D721Med (cell line): ENCODE data around the gene COG4.
A peak's percentile ranks its signal among the peaks of the same experiment; 100 is the strongest.

Experiments used
- DNase-seq: peaks from one replicate; pipeline ENCODE4 v3.0.0; 2011; ENCODE audit warnings: low spot score; ENCODE audit not compliant: insufficient read length
- FAIRE-seq: peaks from 2 replicates; lab custom pipeline; 2011; peaks lifted over from hg19 to GRCh38; lab: Jason Lieb, UNC
- TF ChIP-seq, protein P1 (sequence below): IDR thresholded peaks from 2 replicates; pipeline ENCODE4 v1.5.1; 2012; ENCODE audit warnings: mild to moderate bottlenecking, control low read depth; ENCODE audit not compliant: insufficient read depth; ENCODE audit errors: missing control alignments

COG4 gene

DNA sequence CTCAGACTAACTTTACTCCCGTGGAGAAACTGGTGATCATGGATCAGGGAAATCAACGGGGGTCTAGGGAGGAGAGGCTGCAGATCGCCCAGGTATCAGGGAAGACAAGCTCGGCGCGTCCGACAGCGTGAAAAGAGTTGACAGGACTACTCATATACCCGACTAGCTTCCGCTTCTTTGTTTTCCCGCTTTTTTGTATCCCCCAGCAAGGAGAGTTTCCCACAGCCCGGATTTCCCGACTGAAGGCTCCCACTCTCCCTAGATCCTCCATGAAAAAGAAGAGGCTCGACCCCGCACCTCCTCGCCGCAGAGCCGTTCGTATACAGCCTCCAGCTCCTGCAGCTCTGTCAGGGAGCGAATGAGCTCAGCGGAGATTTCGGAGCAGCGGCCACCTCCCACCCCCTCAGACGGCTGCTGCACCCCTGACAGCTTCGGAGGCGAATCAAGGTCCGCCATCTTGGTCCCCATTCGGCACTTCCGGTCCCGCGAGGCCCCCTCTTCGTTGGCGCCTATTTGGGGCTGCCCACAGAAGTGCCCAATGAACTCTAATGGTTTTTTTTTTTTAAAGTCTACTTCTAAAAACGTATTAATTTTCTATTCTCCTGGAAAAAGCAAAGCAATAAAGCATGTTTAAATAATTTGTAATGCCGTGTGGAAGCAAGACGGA lies at the start of gene COG4:
COG4 (minus strand) TSS at position 479 of the 667 bp plus-strand sequence; CDS start at position 468, 11 bp downstream.
- no peak for FAIRE-seq
- peak; percentile 39 for DNase-seq
- TF ChIP-seq, protein P1, sequence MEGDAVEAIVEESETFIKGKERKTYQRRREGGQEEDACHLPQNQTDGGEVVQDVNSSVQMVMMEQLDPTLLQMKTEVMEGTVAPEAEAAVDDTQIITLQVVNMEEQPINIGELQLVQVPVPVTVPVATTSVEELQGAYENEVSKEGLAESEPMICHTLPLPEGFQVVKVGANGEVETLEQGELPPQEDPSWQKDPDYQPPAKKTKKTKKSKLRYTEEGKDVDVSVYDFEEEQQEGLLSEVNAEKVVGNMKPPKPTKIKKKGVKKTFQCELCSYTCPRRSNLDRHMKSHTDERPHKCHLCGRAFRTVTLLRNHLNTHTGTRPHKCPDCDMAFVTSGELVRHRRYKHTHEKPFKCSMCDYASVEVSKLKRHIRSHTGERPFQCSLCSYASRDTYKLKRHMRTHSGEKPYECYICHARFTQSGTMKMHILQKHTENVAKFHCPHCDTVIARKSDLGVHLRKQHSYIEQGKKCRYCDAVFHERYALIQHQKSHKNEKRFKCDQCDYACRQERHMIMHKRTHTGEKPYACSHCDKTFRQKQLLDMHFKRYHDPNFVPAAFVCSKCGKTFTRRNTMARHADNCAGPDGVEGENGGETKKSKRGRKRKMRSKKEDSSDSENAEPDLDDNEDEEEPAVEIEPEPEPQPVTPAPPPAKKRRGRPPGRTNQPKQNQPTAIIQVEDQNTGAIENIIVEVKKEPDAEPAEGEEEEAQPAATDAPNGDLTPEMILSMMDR, result no peak

DNA sequence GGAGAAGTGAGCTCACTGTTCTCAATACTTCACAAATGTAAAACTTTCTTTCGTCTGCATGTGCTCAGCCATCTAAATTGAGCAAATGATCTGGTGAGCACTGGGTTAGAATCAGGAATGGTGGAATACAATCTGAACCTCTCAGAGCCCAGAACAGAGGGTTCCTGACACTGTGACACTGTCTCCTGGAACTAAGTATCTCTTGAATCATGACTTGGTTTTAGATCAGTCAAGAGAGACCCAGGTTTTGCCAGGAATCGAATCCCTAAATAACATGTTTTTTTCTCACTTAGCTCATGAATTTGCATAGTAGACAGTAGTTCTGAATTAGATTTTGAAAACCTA lies 49.5 kb upstream of the COG4 start:
- FAIRE-seq, result no peak
- TF ChIP-seq, protein P1, result no peak
- no peak for DNase-seq

DNA sequence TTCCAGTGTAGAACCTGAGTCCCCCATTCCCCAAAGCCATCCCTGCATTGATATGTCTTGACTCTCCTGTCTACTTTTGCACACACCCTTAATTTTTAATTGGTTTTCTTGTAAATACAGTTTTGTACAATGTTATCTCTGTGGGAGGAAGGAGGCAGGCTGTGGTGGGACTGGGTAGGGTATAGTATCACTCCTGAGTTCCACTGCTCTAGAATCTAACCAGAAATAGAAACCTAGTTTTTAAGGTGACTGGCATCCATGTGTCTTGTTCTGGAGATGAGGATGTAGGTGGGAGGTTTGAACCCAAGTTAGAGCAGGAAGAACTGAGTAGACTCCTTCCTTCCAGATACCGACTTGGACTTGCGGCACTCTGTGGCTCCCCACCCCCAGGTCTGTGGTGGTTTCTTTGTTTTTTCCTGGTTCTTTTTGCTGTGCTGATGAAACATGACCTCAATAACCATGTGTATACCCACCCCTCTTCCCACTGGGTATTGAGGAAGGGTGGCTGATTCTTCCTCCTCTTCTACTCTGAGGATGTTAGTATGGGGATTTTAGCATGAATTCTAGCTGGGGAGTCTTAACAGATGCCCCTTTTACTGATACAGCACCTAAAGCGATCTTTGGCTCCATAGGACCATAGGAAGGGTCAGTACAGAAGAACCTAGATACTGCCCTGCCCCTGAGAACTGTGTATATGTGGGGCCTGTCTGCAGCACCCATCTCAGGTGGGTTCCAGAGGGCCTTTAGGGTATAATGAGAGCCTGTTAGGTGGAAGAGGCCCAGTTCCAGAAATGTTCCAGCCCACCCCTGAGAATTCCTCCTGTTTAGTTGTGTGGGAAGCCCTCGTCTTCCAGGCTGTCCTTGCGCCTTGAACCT lies 48.9 kb upstream of the COG4 start:
- no peak for FAIRE-seq
- TF ChIP-seq, protein P1, result no peak
- no peak for DNase-seq

DNA sequence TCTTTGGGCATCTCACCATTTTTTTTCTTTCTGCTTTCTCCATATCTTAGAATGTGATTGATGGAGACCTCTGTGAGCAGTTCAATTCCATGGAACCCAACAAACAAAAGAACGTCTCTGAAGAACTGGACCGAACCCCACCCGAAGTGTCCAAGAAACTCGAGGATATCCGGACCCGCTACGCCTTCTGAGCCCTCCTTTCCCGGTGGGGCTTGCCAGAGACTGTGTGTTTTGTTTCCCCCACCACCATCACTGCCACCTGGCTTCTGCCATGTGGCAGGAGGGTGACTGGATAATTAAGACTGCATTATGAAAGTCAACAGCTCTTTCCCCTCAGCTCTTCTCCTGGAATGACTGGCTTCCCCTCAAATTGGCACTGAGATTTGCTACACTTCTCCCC lies 48.3 kb upstream of the COG4 start:
- no peak for DNase-seq
- TF ChIP-seq, protein P1, result no peak
- no peak for FAIRE-seq

DNA sequence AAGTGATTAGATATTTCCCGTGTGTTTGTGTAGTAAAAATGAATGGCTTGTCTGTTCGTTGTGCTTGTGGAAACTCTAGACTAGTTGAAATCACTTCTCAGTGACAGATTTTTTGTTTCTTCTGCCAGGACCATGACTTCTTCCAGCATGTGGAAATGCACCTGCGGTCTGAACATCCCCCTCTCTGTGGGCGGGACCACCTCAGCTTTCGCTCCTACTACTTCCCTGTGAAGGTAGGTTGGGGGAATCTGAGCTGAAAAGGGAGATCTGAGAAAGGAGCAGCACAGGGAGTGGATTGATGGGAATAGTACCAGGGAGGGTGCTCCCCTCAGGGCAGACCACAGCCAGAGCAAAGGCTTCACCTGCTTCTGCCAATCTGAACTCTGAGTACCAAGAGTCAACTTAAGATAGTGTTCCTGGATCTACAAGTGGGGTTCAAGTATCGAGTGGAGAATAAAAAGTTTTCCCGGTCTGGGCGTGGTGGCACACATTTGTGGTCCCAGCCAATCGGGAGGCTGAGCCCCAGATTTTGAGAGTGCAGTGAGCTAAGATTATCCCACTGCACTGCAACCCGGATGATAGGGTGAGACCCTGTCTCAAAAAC lies 47.7 kb upstream of the COG4 start:
- DNase-seq (no peak), FAIRE-seq (no peak)
- TF ChIP-seq, protein P1, result no peak

DNA sequence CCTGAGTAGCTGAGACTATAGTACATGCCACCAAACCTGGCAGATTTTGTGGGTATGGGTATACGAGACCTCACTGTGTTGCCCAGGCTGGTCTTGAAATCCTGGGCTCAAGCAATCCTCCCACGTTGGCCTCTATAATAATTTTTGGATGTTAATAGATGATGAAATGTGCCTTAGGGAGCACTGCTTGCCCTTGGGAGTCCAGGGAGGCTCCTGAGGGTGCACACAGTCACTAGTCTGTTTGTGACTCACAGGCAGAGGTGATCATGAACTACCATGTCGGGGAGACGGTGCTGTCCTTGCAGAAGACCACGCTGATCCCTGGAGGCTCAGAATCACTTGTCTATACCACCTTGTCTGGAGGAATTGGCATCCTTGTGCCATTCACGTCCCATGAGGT lies 46.4 kb upstream of the COG4 start:
- TF ChIP-seq, protein P1, result no peak
- no peak for DNase-seq
- FAIRE-seq, result no peak
